Hepatocyte (in vitro differentiated cells): Measurements from ENCODE around the gene PDGFRB.

Experiments
- EZH2 ChIP-seq: fragments of 200-600 bp; sonication (generic); IDR thresholded peaks from 2 replicates; pipeline ENCODE4 v1.6.1; 2016; ENCODE audit warnings: antibody characterized with exemption, mild to moderate bottlenecking, borderline replicate concordance
- EZH2phosphoT487 ChIP-seq: fragments of 200-600 bp; sonication (generic); IDR thresholded peaks from one replicate; pipeline ENCODE4 v1.6.1; 2018; ENCODE audit warnings: antibody characterized with exemption, mild to moderate bottlenecking, low read depth, moderate library complexity; ENCODE audit not compliant: unreplicated experiment, severe bottlenecking
- TF ChIP-seq, protein P1 (sequence below): fragments of 200-600 bp; sonication (generic); IDR thresholded peaks from 2 replicates; pipeline ENCODE4 v1.5.1; 2016; ENCODE audit warnings: antibody characterized with exemption, mild to moderate bottlenecking; ENCODE audit not compliant: poor library complexity

DNA sequence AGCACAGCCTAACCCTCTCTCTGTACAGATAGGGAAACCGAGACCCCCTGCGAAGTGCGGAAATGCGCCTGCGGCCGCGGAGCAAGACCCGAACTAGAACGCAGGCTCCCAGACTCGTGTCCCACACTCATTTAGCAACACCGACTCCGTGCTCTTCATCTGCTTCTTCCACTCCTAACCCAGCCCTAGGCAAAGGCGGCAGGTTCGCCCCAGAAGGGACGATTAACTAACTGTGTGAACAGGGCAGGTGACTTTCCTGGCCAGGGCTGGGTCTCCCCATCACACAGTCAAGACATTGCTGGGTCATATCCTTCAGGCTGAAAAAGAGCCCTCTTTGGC is 11.8 kb upstream of the PDGFRB start:
- TF ChIP-seq EZH2 (no peak), EZH2phosphoT487 (no peak)
- TF ChIP-seq, protein P1, sequence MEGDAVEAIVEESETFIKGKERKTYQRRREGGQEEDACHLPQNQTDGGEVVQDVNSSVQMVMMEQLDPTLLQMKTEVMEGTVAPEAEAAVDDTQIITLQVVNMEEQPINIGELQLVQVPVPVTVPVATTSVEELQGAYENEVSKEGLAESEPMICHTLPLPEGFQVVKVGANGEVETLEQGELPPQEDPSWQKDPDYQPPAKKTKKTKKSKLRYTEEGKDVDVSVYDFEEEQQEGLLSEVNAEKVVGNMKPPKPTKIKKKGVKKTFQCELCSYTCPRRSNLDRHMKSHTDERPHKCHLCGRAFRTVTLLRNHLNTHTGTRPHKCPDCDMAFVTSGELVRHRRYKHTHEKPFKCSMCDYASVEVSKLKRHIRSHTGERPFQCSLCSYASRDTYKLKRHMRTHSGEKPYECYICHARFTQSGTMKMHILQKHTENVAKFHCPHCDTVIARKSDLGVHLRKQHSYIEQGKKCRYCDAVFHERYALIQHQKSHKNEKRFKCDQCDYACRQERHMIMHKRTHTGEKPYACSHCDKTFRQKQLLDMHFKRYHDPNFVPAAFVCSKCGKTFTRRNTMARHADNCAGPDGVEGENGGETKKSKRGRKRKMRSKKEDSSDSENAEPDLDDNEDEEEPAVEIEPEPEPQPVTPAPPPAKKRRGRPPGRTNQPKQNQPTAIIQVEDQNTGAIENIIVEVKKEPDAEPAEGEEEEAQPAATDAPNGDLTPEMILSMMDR = no peak
